IMR-90 (cell line): ENCODE results near the gene SLC22A5. TPM values are rescaled to one million over a fixed set of nuclear protein-coding genes. Genes with fewer than 3 reads are reported as not detected.
A peak's percentile ranks its signal among the peaks of the same experiment; 100 is the strongest.

Source experiments
- ATAC-seq: fragments of 200-7000 bp; cut with Tn5 transposase; 2 replicates; pipeline ENCODE4 v1.9.1; 2020; ENCODE audit warnings: low read depth, mild to moderate bottlenecking, moderate library complexity
- BruUV-seq: library from RNA; stranded (reverse); fragments of 400-500 nt; replicated peaks from 2 replicates; lab custom pipeline; 2021; lab: Mats Ljungman, UMichigan
- CTCF ChIA-PET: fragments of 300-600 bp; formaldehyde crosslinking; extraction: SDS; loops from one replicate; lab custom pipeline; 2021; ENCODE audit warnings: antibody characterized with exemption; lab: Yijun Ruan, JAX
- POLR2A ChIA-PET: fragments of 300-600 bp; sonication (Branson Sonifier 250); formaldehyde crosslinking; loops from one replicate; lab custom pipeline; 2022; ENCODE audit warnings: antibody characterized with exemption; ENCODE audit not compliant: unreplicated experiment; lab: Charles Lee
- DNase-seq: peaks from one replicate; pipeline ENCODE4 v3.0.0; 2013
- H2AFZ ChIP-seq: replicated peaks from 2 replicates; pipeline ENCODE3; 2013; ENCODE audit warnings: low read length, mild to moderate bottlenecking; ENCODE audit not compliant: poor library complexity
- H2AK5ac ChIP-seq: 2 replicates; pipeline ENCODE4 v1.6.1; 2013; ENCODE audit warnings: low read depth, low read length, inconsistent platforms
- H2AK9ac ChIP-seq: replicated peaks from 2 replicates; pipeline ENCODE3; 2013; ENCODE audit warnings: mild to moderate bottlenecking, low read depth, low read length, moderate library complexity; ENCODE audit not compliant: poor library complexity
- H2BK120ac ChIP-seq: 2 replicates; pipeline ENCODE4 v1.6.1; 2013; ENCODE audit warnings: low read depth, low read length, inconsistent platforms
- H2BK15ac ChIP-seq: 3 replicates; pipeline ENCODE4 v1.6.1; 2013; ENCODE audit warnings: low read depth, low read length, inconsistent platforms
- H2BK20ac ChIP-seq: 2 replicates; pipeline ENCODE4 v1.6.1; 2013; ENCODE audit warnings: low read depth, mild to moderate bottlenecking, inconsistent platforms, low read length, moderate library complexity
- H2BK5ac ChIP-seq: 2 replicates; pipeline ENCODE4 v1.6.1; 2013; ENCODE audit warnings: mild to moderate bottlenecking, low read depth, low read length, inconsistent platforms; ENCODE audit not compliant: poor library complexity, severe bottlenecking
- H3K14ac ChIP-seq: replicated peaks from 2 replicates; pipeline ENCODE4 v1.6.1; 2013; ENCODE audit warnings: low read depth, low read length, inconsistent platforms
- H3K18ac ChIP-seq: 2 replicates; pipeline ENCODE4 v1.6.1; 2013; ENCODE audit warnings: low read depth, low read length, control low read depth
- H3K23ac ChIP-seq: 2 replicates; pipeline ENCODE4 v1.6.1; 2013; ENCODE audit warnings: low read depth, low read length, inconsistent platforms
- H3K27ac ChIP-seq: 2 replicates; pipeline ENCODE4 v1.5.1; 2013; ENCODE audit warnings: mild to moderate bottlenecking, control low read depth, low read length; ENCODE audit not compliant: insufficient read depth
- H3K27me3 ChIP-seq: 2 replicates; pipeline ENCODE4 v1.6.1; 2013; ENCODE audit warnings: low read length; ENCODE audit not compliant: control insufficient read depth, insufficient read depth
- H3K36me3 ChIP-seq: 2 replicates; pipeline ENCODE4 v1.6.1; 2013; ENCODE audit warnings: low read length, mixed read lengths; ENCODE audit not compliant: control insufficient read depth, insufficient read depth
- H3K4ac ChIP-seq: 2 replicates; pipeline ENCODE4 v1.6.1; 2013; ENCODE audit warnings: low read depth, low read length, inconsistent platforms
- H3K4me1 ChIP-seq: 2 replicates; pipeline ENCODE4 v1.6.1; 2013; ENCODE audit warnings: low read length, mixed read lengths; ENCODE audit not compliant: control insufficient read depth, insufficient read depth
- H3K4me2 ChIP-seq: 2 replicates; pipeline ENCODE4 v1.6.1; 2013; ENCODE audit warnings: low read depth, mild to moderate bottlenecking, control low read depth, low read length, moderate library complexity
- H3K4me3 ChIP-seq: 2 replicates; pipeline ENCODE4 v1.5.1; 2013; ENCODE audit warnings: low read depth, mild to moderate bottlenecking, control low read depth, low read length, moderate library complexity; ENCODE audit not compliant: insufficient read depth
- H3K56ac ChIP-seq: 2 replicates; pipeline ENCODE4 v1.6.1; 2013; ENCODE audit warnings: low read length, inconsistent platforms; ENCODE audit not compliant: insufficient read depth; ENCODE audit errors: extremely low read depth
- H3K79me1 ChIP-seq, 2 experiments: 2 replicates each; pipeline ENCODE4 v1.6.1; 2013; ENCODE audit warnings: low read length in 2 of 2, inconsistent platforms in 1 of 2, low read depth in 1 of 2
- H3K9ac ChIP-seq: 2 replicates; pipeline ENCODE4 v1.6.1; 2013; ENCODE audit warnings: low read depth, low read length, control low read depth
- H3K9me1 ChIP-seq: 2 replicates; pipeline ENCODE4 v1.6.1; 2013; ENCODE audit warnings: low read length, inconsistent platforms; ENCODE audit not compliant: insufficient read depth
- H3K9me3 ChIP-seq: 2 replicates; pipeline ENCODE4 v1.6.1; 2013; ENCODE audit warnings: low read length; ENCODE audit not compliant: control insufficient read depth, insufficient read depth
- H4K20me1 ChIP-seq: 2 replicates; pipeline ENCODE4 v1.6.1; 2013; ENCODE audit warnings: low read length, inconsistent platforms; ENCODE audit not compliant: insufficient read depth
- H4K5ac ChIP-seq: 2 replicates; pipeline ENCODE4 v1.6.1; 2013; ENCODE audit warnings: mild to moderate bottlenecking, low read depth, low read length, control low read depth
- H4K8ac ChIP-seq, 2 experiments: 2 replicates each; pipeline ENCODE4 v1.6.1; 2013; ENCODE audit warnings: low read depth in 2 of 2, low read length in 2 of 2, control low read depth in 1 of 2, inconsistent platforms in 1 of 2
- H4K91ac ChIP-seq: 2 replicates; pipeline ENCODE4 v1.6.1; 2013; ENCODE audit warnings: low read depth, low read length, inconsistent platforms; ENCODE audit not compliant: insufficient read depth
- BHLHE40 ChIP-seq: fragments of 150-350 bp; IDR thresholded peaks from 2 replicates; pipeline ENCODE4 v1.6.1; 2016; ENCODE audit warnings: mild to moderate bottlenecking, low read depth, low read length
- CHD1 ChIP-seq: IDR thresholded peaks from 2 replicates; pipeline ENCODE4 v1.6.1; 2012; ENCODE audit warnings: low read depth, low read length, improper control_type of control experiment
- MXI1 ChIP-seq: IDR thresholded peaks from 2 replicates; pipeline ENCODE4 v1.6.1; 2012; ENCODE audit warnings: low read depth, mild to moderate bottlenecking, low read length, moderate library complexity, borderline replicate concordance
- RAD21 ChIP-seq: IDR thresholded peaks from 2 replicates; pipeline ENCODE4 v1.6.1; 2012; ENCODE audit warnings: low read length, improper control_type of control experiment
- SMC3 ChIP-seq: fragments of 150-350 bp; IDR thresholded peaks from 2 replicates; pipeline ENCODE4 v1.6.1; 2016; ENCODE audit warnings: low read depth, mild to moderate bottlenecking, antibody characterized with exemption, low read length, moderate library complexity
- WGBS, 2 experiments: methylation state at CpG; one replicate each; pipeline versions ENCODE4 v1.1.5 to v1.1.7; 2013; ENCODE audit warnings: missing lambda C conversion rate in 2 of 2; ENCODE audit not compliant: insufficient read length in 1 of 2; ENCODE audit errors: extremely low coverage in 2 of 2; 5-methylcytosine and 5-hydroxymethylcytosine counted together
- dilution Hi-C: fragments of 300-500 bp; cut with HindIII; formaldehyde crosslinking; loops from one replicate; pipeline ENCODE4 v1.14.3; 2018; ENCODE audit warnings: low sequenced_read_pairs; ENCODE audit not compliant: unreplicated experiment
- in situ Hi-C: fragments of 300-500 bp; cut with MboI; formaldehyde crosslinking; loops from 3 replicates; pipeline ENCODE4 v1.14.3; 2019; ENCODE audit warnings: low sequenced_read_pairs, inconsistent platforms, mixed read lengths
- intact Hi-C: fragments of 100-400 bp; cut with micrococcal nuclease; formaldehyde crosslinking; loops from 2 replicates; pipeline ENCODE4 v1.10.0; 2022
- polyA plus RNA-seq, 3 experiments: library from polyadenylated mRNA; depleted of rRNA; stranded (reverse); fragments of >200 nt; gene quantifications; 2 replicates each; pipeline ENCODE4 v1.2.3, GENCODE V29; 2012; ENCODE audit warnings: low replicate concordance in 1 of 3
- total RNA-seq: library from RNA; depleted of rRNA; stranded (reverse); fragments of >200 nt; gene quantifications from 2 replicates; pipeline ENCODE4 v1.2.3, GENCODE V29; 2012
- TF ChIP-seq, protein P1 (sequence below): fragments of 150-350 bp; IDR thresholded peaks from 2 replicates; pipeline ENCODE4 v1.6.1; 2017; ENCODE audit warnings: mild to moderate bottlenecking, antibody characterized with exemption, low read length, low read depth

Gene SLC22A5
- total and polyA plus RNA-seq, 2 of the 4 experiments (the other 2 are of a cell fraction), result 6.1 to 7.1 TPM

GRCh38 chr5:132422720-132423437, 53.4 kb downstream of the SLC22A5 start:
- Histone ChIP-seq H3K9me1 (peaks cover 38% of the 10 kb centered on the region), H3K23ac (peak overlapping the region; percentile 80), H3K27ac (peak overlapping the region; percentile 81), H3K9me3 (no peaks in the 10 kb centered on the region), H4K8ac (peak overlapping the region; percentile 25 to 58; a peak in 3 of 4 replicates), H3K4me3 (no peak overlapping the region), H3K4me1 (peaks cover 43% of the 10 kb centered on the region), H2BK15ac (peak overlapping the region; percentile 78; the same call in 2 of the 3 replicates), H2BK20ac (peak overlapping the region; percentile 79), H2AK9ac (peak overlapping the region; percentile 21), H2AK5ac (peak overlapping the region; percentile 89), H3K14ac (peak overlapping the region; percentile 80), H3K9ac (peak overlapping the region; percentile 47; the same call in 1 of the 2 replicates), H4K91ac (peak overlapping the region; percentile 80), H3K4ac (peak overlapping the region; percentile 75), H3K27me3 (no peaks in the 10 kb centered on the region), H2AFZ (peak overlapping the region; percentile 19), H4K5ac (peak overlapping the region; percentile 36), H3K36me3 (peaks cover 2% of the 10 kb centered on the region; the same call in 1 of the 2 replicates), H3K4me2 (no peak overlapping the region), H3K18ac (peak overlapping the region; percentile 55), H3K79me1 (peaks cover 20 to 80% of the 10 kb centered on the region in 2 experiments; a peak in 3 of 4 replicates), H2BK120ac (peak overlapping the region; percentile 95), H3K56ac (peak overlapping the region; percentile 52; the same call in 1 of the 2 replicates), H4K20me1 (no peaks in the 10 kb centered on the region), H2BK5ac (peak overlapping the region; percentile 70)
- WGBS, 2 experiments, result no CpG with 5 or more reads among the region's 5 CpGs
- dilution Hi-C loops (no loop called here), in situ Hi-C loops (loop anchor here (5.0 kb wide), 1 partner anchor 49 kb away; no protein-coding TSS in a partner anchor), intact Hi-C loops (loop anchor here (5.0 kb wide), 1 partner anchor 34 kb away; no protein-coding TSS in a partner anchor)
- no TSS peak for BruUV-seq
- ATAC-seq (peak; percentile 3), DNase-seq (peak; percentile 56)
- ChIA-PET POLR2A (no interaction called here), CTCF (interaction anchor here (0.6 to 2.2 kb wide), 3 partner anchors 67 to 83 kb away, joined by 3 to 6 read pairs (median 5); partner anchors contain the start of gene IRF1)
- no peak for TF ChIP-seq RAD21
- TF ChIP-seq BHLHE40, result peak; percentile 44; the same call in 1 of the 2 replicates
- TF ChIP-seq SMC3, result no peak
- no peak for TF ChIP-seq MXI1
- TF ChIP-seq, protein P1, sequence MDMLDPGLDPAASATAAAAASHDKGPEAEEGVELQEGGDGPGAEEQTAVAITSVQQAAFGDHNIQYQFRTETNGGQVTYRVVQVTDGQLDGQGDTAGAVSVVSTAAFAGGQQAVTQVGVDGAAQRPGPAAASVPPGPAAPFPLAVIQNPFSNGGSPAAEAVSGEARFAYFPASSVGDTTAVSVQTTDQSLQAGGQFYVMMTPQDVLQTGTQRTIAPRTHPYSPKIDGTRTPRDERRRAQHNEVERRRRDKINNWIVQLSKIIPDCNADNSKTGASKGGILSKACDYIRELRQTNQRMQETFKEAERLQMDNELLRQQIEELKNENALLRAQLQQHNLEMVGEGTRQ, result peak; percentile 78
- TF ChIP-seq CHD1, result no peak
